ENCODE results near the gene XPR1. TPM values are rescaled to one million over a fixed set of nuclear protein-coding genes. Genes with fewer than 3 reads are reported as not detected.

Gene XPR1
- polyA plus RNA-seq, 1 donor (not counting 4 experiments of a cell fraction or from before 2014, with no cell fraction given): 40.0 TPM

GRCh38 chr1:180811886-180812285 is 180.1 kb downstream of the XPR1 start:
- no peak overlapping the region for H3K4me3 ChIP-seq (ENCODE audit: control insufficient read depth in 2 of 3, extremely low read depth in 1 of 3, insufficient read depth in 2 of 3, low read depth in 1 of 3, low read length in 3 of 3)

GRCh38 chr1:180814258-180814657 is 182.4 kb downstream of the XPR1 start:
- no peak overlapping the region for H2AFZ ChIP-seq (ENCODE audit: control insufficient read depth, low read length)
- H3K9me1 ChIP-seq (ENCODE audit: control insufficient read depth, extremely low read depth, insufficient read depth, low read length): no peaks in the 10 kb centered on the region
- no peak overlapping the region for H3K4me2 ChIP-seq (ENCODE audit: control insufficient read depth, extremely low read depth, insufficient read depth, low read depth, low read length)
- no peak overlapping the region for H3K9ac ChIP-seq (ENCODE audit: control insufficient read depth, extremely low read depth, insufficient read depth, low read length)
- H3K9me3 ChIP-seq (ENCODE audit: control insufficient read depth, low read depth, low read length): no peaks in the 10 kb centered on the region
- H3K27me3 ChIP-seq (ENCODE audit: control insufficient read depth, extremely low read depth, insufficient read depth, low read length): no peaks in the 10 kb centered on the region
- dilution Hi-C loops (cut with MboI; ENCODE audit: extremely low pct_ligation_motif_present, low sequenced_read_pairs): no loop called here
- no peak for FAIRE-seq
- TF ChIP-seq EZH2 (IDR thresholded peaks at IDR 0.05; ENCODE audit: low read length) (no peak), CTCF (optimal IDR thresholded peaks at IDR 0.05 in 1 of 3, IDR thresholded peaks at IDR 0.05 in 1 of 3, conservative IDR thresholded peaks at IDR 0.05 in 1 of 3; ENCODE audit: extremely low read depth in 1 of 3, insufficient read depth in 2 of 3, low read length in 3 of 3) (no peak)
- no peaks in the 10 kb centered on the region for H3K79me2 ChIP-seq (ENCODE audit: control insufficient read depth, insufficient read depth, low read length)
- no peaks in the 10 kb centered on the region for H3K36me3 ChIP-seq (ENCODE audit: control insufficient read depth in 2 of 2, extremely low read depth in 1 of 2, insufficient read depth in 2 of 2, low read length in 2 of 2)
- no peaks in the 10 kb centered on the region for H3K4me1 ChIP-seq (ENCODE audit: control insufficient read depth, extremely low read depth, insufficient read depth, low read length)
- no peak overlapping the region for H3K4me3 ChIP-seq (ENCODE audit: control insufficient read depth in 2 of 3, extremely low read depth in 1 of 3, insufficient read depth in 2 of 3, low read depth in 1 of 3, low read length in 3 of 3)
- H4K20me1 ChIP-seq (ENCODE audit: control insufficient read depth, extremely low read depth, insufficient read depth, low read length): no peaks in the 10 kb centered on the region
- H3K27ac ChIP-seq (ENCODE audit: control insufficient read depth, insufficient read depth, low read length): no peak overlapping the region
- DNase-seq (ENCODE audit: low read depth, low spot score): no peak

More at GRCh38 chr1:180811886-180812285, 180.1 kb downstream of the XPR1 start:
- Histone ChIP-seq H3K9ac (ENCODE audit: control insufficient read depth, extremely low read depth, insufficient read depth, low read length) (no peak overlapping the region), H3K9me1 (ENCODE audit: control insufficient read depth, extremely low read depth, insufficient read depth, low read length) (no peaks in the 10 kb centered on the region), H4K20me1 (ENCODE audit: control insufficient read depth, extremely low read depth, insufficient read depth, low read length) (no peaks in the 10 kb centered on the region), H3K79me2 (ENCODE audit: control insufficient read depth, insufficient read depth, low read length) (no peaks in the 10 kb centered on the region), H2AFZ (ENCODE audit: control insufficient read depth, low read length) (no peak overlapping the region), H3K4me2 (ENCODE audit: control insufficient read depth, extremely low read depth, insufficient read depth, low read depth, low read length) (no peak overlapping the region), H3K36me3 (ENCODE audit: control insufficient read depth in 2 of 2, extremely low read depth in 1 of 2, insufficient read depth in 2 of 2, low read length in 2 of 2) (no peaks in the 10 kb centered on the region), H3K9me3 (ENCODE audit: control insufficient read depth, low read depth, low read length) (no peaks in the 10 kb centered on the region), H3K27ac (ENCODE audit: control insufficient read depth, insufficient read depth, low read length) (no peak overlapping the region), H3K27me3 (ENCODE audit: control insufficient read depth, extremely low read depth, insufficient read depth, low read length) (no peaks in the 10 kb centered on the region), H3K4me1 (ENCODE audit: control insufficient read depth, extremely low read depth, insufficient read depth, low read length) (no peaks in the 10 kb centered on the region)
- no peak for TF ChIP-seq EZH2 (IDR thresholded peaks at IDR 0.05; ENCODE audit: low read length)
- no peak for FAIRE-seq
- no peak for DNase-seq (ENCODE audit: low read depth, low spot score)
- dilution Hi-C loops (cut with MboI; ENCODE audit: extremely low pct_ligation_motif_present, low sequenced_read_pairs): no loop called here

DNA sequence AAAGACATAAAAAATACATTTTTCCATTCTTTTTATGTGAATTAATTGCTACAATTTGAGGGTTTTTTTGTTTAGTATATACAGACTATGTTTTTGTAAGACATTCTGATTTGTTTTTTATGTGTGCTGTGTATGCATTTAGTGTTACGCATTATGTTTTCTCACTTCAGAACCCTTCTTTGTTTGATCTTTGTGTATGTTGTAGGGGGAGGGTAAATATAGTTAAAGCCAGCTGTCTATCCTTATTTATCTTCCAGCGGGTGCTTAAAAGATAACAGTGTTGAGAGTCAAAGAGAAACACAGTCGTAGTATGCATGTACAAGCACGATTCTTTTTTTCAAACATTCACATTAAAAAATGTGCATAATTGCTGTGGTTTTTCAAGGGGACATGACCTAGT is 183.4 kb downstream of the XPR1 start:
- Histone ChIP-seq H3K9me1 (ENCODE audit: control insufficient read depth, extremely low read depth, insufficient read depth, low read length) (no peaks in the 10 kb centered on the region), H3K4me1 (ENCODE audit: control insufficient read depth, extremely low read depth, insufficient read depth, low read length) (no peaks in the 10 kb centered on the region), H3K4me3 (ENCODE audit: control insufficient read depth in 2 of 3, extremely low read depth in 1 of 3, insufficient read depth in 2 of 3, low read depth in 1 of 3, low read length in 3 of 3) (no peak overlapping the region), H3K9me3 (ENCODE audit: control insufficient read depth, low read depth, low read length) (no peaks in the 10 kb centered on the region), H3K79me2 (ENCODE audit: control insufficient read depth, insufficient read depth, low read length) (no peaks in the 10 kb centered on the region), H3K27ac (ENCODE audit: control insufficient read depth, insufficient read depth, low read length) (no peak overlapping the region), H2AFZ (ENCODE audit: control insufficient read depth, low read length) (no peak overlapping the region), H3K36me3 (ENCODE audit: control insufficient read depth in 2 of 2, extremely low read depth in 1 of 2, insufficient read depth in 2 of 2, low read length in 2 of 2) (no peaks in the 10 kb centered on the region), H3K4me2 (ENCODE audit: control insufficient read depth, extremely low read depth, insufficient read depth, low read depth, low read length) (no peak overlapping the region), H3K27me3 (ENCODE audit: control insufficient read depth, extremely low read depth, insufficient read depth, low read length) (no peaks in the 10 kb centered on the region), H4K20me1 (ENCODE audit: control insufficient read depth, extremely low read depth, insufficient read depth, low read length) (no peaks in the 10 kb centered on the region), H3K9ac (ENCODE audit: control insufficient read depth, extremely low read depth, insufficient read depth, low read length) (no peak overlapping the region)
- dilution Hi-C loops (cut with MboI; ENCODE audit: extremely low pct_ligation_motif_present, low sequenced_read_pairs): no loop called here
- TF ChIP-seq EZH2 (IDR thresholded peaks at IDR 0.05; ENCODE audit: low read length) (no peak), CTCF (optimal IDR thresholded peaks at IDR 0.05 in 1 of 3, IDR thresholded peaks at IDR 0.05 in 1 of 3, conservative IDR thresholded peaks at IDR 0.05 in 1 of 3; ENCODE audit: extremely low read depth in 1 of 3, insufficient read depth in 2 of 3, low read length in 3 of 3) (no peak)
- FAIRE-seq: no peak
- DNase-seq (ENCODE audit: low read depth, low spot score): no peak

All from keratinocyte (primary cell).